Right lobe of liver (tissue), 4 donors: ENCODE results near the gene IL1RAPL1.

Source experiments
- POLR2A ChIP-seq: fragments of 450-650 bp; IDR thresholded peaks from one replicate; pipeline ENCODE4 v1.6.1; 2017; ENCODE audit warnings: antibody characterized with exemption, mild to moderate bottlenecking
- TF ChIP-seq, protein P1 (sequence below), 4 donors: fragments of 200-600 bp in 3 of 4; fragments of 450-650 bp in 1 of 4; IDR thresholded peaks; one replicate each; pipeline versions ENCODE4 v1.5.1 to v1.8.0; 2016 to 2022; ENCODE audit warnings: antibody characterized with exemption in 4 of 4, mild to moderate bottlenecking in 2 of 4
- donor health status: DM: no; HTN: no; CAD: no.
- donor health status: DM: no; HTN: no; CAD: no.
- donor health status: DM: no; HTN: yes; CAD: no.

DNA sequence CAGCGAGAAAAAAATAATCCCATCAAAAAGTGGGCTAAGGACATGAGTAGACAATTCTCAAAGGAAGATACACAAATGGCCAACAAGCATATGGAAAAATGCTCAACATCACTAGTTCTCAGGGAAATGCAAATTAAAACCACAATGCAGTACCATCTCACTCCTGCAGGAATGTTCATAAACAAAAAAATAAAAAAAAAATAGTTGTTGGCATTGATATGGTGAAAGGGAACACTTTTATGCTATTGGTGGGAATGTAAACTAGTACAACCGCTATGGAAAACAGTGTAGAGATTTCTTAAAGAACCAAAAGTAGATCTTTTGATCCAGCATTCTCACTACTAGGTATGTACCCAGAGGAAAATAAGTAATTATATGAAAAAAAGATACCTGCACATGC is 1119.8 kb downstream of the IL1RAPL1 start:
- TF ChIP-seq, protein P1, sequence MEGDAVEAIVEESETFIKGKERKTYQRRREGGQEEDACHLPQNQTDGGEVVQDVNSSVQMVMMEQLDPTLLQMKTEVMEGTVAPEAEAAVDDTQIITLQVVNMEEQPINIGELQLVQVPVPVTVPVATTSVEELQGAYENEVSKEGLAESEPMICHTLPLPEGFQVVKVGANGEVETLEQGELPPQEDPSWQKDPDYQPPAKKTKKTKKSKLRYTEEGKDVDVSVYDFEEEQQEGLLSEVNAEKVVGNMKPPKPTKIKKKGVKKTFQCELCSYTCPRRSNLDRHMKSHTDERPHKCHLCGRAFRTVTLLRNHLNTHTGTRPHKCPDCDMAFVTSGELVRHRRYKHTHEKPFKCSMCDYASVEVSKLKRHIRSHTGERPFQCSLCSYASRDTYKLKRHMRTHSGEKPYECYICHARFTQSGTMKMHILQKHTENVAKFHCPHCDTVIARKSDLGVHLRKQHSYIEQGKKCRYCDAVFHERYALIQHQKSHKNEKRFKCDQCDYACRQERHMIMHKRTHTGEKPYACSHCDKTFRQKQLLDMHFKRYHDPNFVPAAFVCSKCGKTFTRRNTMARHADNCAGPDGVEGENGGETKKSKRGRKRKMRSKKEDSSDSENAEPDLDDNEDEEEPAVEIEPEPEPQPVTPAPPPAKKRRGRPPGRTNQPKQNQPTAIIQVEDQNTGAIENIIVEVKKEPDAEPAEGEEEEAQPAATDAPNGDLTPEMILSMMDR (IDR thresholded peaks at IDR 0.05) = no peak
- TF ChIP-seq POLR2A = no peak
